ENCODE results near the gene ITGB1.

- TF ChIP-seq CTCF (IDR thresholded peaks at IDR 0.05 in 8 of 11, conservative IDR thresholded peaks at IDR 0.05 in 3 of 11) (no peak), POLR2A (IDR thresholded peaks at IDR 0.05) (no peak)
These were observed 12.9 kb upstream of the ITGB1 start for GRCh38 chr10:32970910-32971309.
